Astrocyte (in vitro differentiated cells and primary cell): ENCODE measurements around the gene CACNA1B.

Source experiments
- CTCF ChIP-seq: IDR thresholded peaks from 2 replicates; pipeline ENCODE4 v1.5.1; 2011; ENCODE audit warnings: low read depth, mild to moderate bottlenecking, inconsistent platforms, low read length, moderate library complexity; ENCODE audit not compliant: insufficient read depth
- EZH2 ChIP-seq: IDR thresholded peaks from 2 replicates; pipeline ENCODE4 v1.6.1; 2012; ENCODE audit warnings: mild to moderate bottlenecking, low read length, inconsistent platforms; ENCODE audit not compliant: insufficient read depth

- TF ChIP-seq CTCF (no peak), EZH2 (no peak)
Observed at GRCh38 chr9:138010861-138011260, 133.3 kb downstream of the CACNA1B start.
